Skeletal muscle cell (primary cell): ENCODE measurements around the gene KIF21B.

ENCODE experiments used
- DNase-seq: peaks from one replicate; pipeline ENCODE4 v3.0.0-alpha.2; 2010; ENCODE audit warnings: low read depth
- H3K4me3 ChIP-seq: 2 replicates; pipeline ENCODE4 v1.5.1; 2011; ENCODE audit warnings: low read depth, mild to moderate bottlenecking, control low read depth, low read length, moderate library complexity

The KIF21B gene

GRCh38 chr1:200923601-200924000 is 99.9 kb downstream of the KIF21B start:
- no peak for DNase-seq
- H3K4me3 ChIP-seq, result no peak overlapping the region

GRCh38 chr1:200922406-200922805 is 101.1 kb downstream of the KIF21B start:
- no peak overlapping the region for H3K4me3 ChIP-seq
- no peak for DNase-seq

- no peak overlapping the region for H3K4me3 ChIP-seq
- no peak for DNase-seq
These were observed 101.9 kb downstream of the KIF21B start for GRCh38 chr1:200921571-200922110.
